H9 (cell line): ENCODE data around the gene BLTP3A. TPM values are rescaled to one million over a fixed set of nuclear protein-coding genes. Genes with fewer than 3 reads are reported as not detected.
"Not testable (repeated sequence)": the region's sequence is repeated elsewhere in the genome, so short reads cannot be mapped to it uniquely, and the experiment has no call there.

Source experiments
- DNase-seq: peaks from one replicate; pipeline ENCODE4 v3.0.0-alpha.2; 2017
- H2AFZ ChIP-seq: one replicate; pipeline ENCODE4 v1.6.1; 2013; ENCODE audit warnings: mild to moderate bottlenecking, low read length, control low read depth, moderate library complexity
- H2AK5ac ChIP-seq: 2 replicates; pipeline ENCODE4 v1.6.1; 2013; ENCODE audit warnings: low read length, control low read depth, mixed read lengths; ENCODE audit not compliant: insufficient read length
- H2BK120ac ChIP-seq: one replicate; pipeline ENCODE4 v1.6.1; 2013; ENCODE audit warnings: low read depth, mild to moderate bottlenecking, low read length, control low read depth, inconsistent platforms; ENCODE audit not compliant: poor library complexity, severe bottlenecking
- H2BK12ac ChIP-seq: 2 replicates; pipeline ENCODE4 v1.6.1; 2013; ENCODE audit warnings: low read length, control low read depth, mixed read lengths, low read depth; ENCODE audit not compliant: insufficient read length
- H2BK15ac ChIP-seq: 2 replicates; pipeline ENCODE4 v1.6.1; 2013; ENCODE audit warnings: low read depth, low read length, control low read depth
- H2BK20ac ChIP-seq: one replicate; pipeline ENCODE4 v1.6.1; 2013; ENCODE audit warnings: low read depth, mild to moderate bottlenecking, low read length, control low read depth, inconsistent platforms; ENCODE audit not compliant: poor library complexity, severe bottlenecking
- H2BK5ac ChIP-seq: 2 replicates; pipeline ENCODE4 v1.6.1; 2013; ENCODE audit warnings: low read length, control low read depth, mixed read lengths; ENCODE audit not compliant: insufficient read length
- H3K14ac ChIP-seq: 2 replicates; pipeline ENCODE4 v1.6.1; 2013; ENCODE audit warnings: low read length, control low read depth; ENCODE audit not compliant: insufficient read depth
- H3K18ac ChIP-seq: 2 replicates; pipeline ENCODE4 v1.6.1; 2013; ENCODE audit warnings: low read depth, mild to moderate bottlenecking, mixed read lengths, low read length, control low read depth; ENCODE audit not compliant: insufficient read length
- H3K23ac ChIP-seq: 2 replicates; pipeline ENCODE4 v1.6.1; 2013; ENCODE audit warnings: low read length, control low read depth, mixed read lengths, low read depth; ENCODE audit not compliant: insufficient read length
- H3K23me2 ChIP-seq: 2 replicates; pipeline ENCODE4 v1.6.1; 2013; ENCODE audit warnings: low read depth, mild to moderate bottlenecking, mixed read lengths, low read length, control low read depth; ENCODE audit not compliant: insufficient read length, poor library complexity, severe bottlenecking
- H3K27ac ChIP-seq: 2 replicates; pipeline ENCODE4 v1.5.1; 2013; ENCODE audit warnings: low read length, control low read depth, mixed read lengths, low read depth; ENCODE audit not compliant: insufficient read length
- H3K27me3 ChIP-seq: 2 replicates; pipeline ENCODE4 v1.6.1; 2013; ENCODE audit warnings: low read length, control low read depth, inconsistent platforms; ENCODE audit not compliant: insufficient read depth
- H3K4ac ChIP-seq: 2 replicates; pipeline ENCODE4 v1.6.1; 2013; ENCODE audit warnings: low read depth, mild to moderate bottlenecking, control low read depth, inconsistent platforms, low read length, moderate library complexity
- H3K4me1 ChIP-seq: 2 replicates; pipeline ENCODE4 v1.6.1; 2013; ENCODE audit warnings: low read length, control low read depth, inconsistent platforms; ENCODE audit not compliant: insufficient read depth
- H3K4me2 ChIP-seq: 2 replicates; pipeline ENCODE4 v1.6.1; 2013; ENCODE audit warnings: low read length, control low read depth, mixed read lengths; ENCODE audit not compliant: insufficient read length, insufficient read depth
- H3K56ac ChIP-seq: 2 replicates; pipeline ENCODE4 v1.6.1; 2013; ENCODE audit warnings: low read depth, mild to moderate bottlenecking, mixed read lengths, low read length, control low read depth; ENCODE audit not compliant: insufficient read length
- H3K79me1 ChIP-seq: 2 replicates; pipeline ENCODE4 v1.6.1; 2013; ENCODE audit warnings: low read depth, mild to moderate bottlenecking, moderate library complexity, low read length, control low read depth, inconsistent platforms; ENCODE audit not compliant: insufficient read depth, poor library complexity, severe bottlenecking
- H3K79me2 ChIP-seq: 2 replicates; pipeline ENCODE4 v1.6.1; 2013; ENCODE audit warnings: low read length, control low read depth, inconsistent platforms; ENCODE audit not compliant: insufficient read depth
- H3K9ac ChIP-seq: 2 replicates; pipeline ENCODE4 v1.6.1; 2013; ENCODE audit warnings: low read length, control low read depth, mixed read lengths; ENCODE audit not compliant: insufficient read length; ENCODE audit errors: extremely low read depth
- H3K9me3 ChIP-seq: one replicate; pipeline ENCODE4 v1.6.1; 2013; ENCODE audit warnings: low read depth, low read length, inconsistent platforms; ENCODE audit not compliant: control insufficient read depth
- H3T11ph ChIP-seq: one replicate; pipeline ENCODE4 v1.6.1; 2013; ENCODE audit warnings: mild to moderate bottlenecking, low read length, control low read depth, inconsistent platforms
- H4K20me1 ChIP-seq: one replicate; pipeline ENCODE4 v1.6.1; 2013; ENCODE audit not compliant: control insufficient read depth, insufficient read length, insufficient read depth
- H4K5ac ChIP-seq: 2 replicates; pipeline ENCODE4 v1.6.1; 2013; ENCODE audit warnings: low read depth, mild to moderate bottlenecking, mixed read lengths, low read length, control low read depth; ENCODE audit not compliant: insufficient read length
- H4K8ac ChIP-seq: replicated peaks from 2 replicates; pipeline ENCODE4 v1.6.1; 2013; ENCODE audit warnings: low read length, control low read depth, mixed read lengths, low read depth; ENCODE audit not compliant: insufficient read length
- H4K91ac ChIP-seq: 2 replicates; pipeline ENCODE4 v1.6.1; 2013; ENCODE audit warnings: low read depth, mild to moderate bottlenecking, moderate library complexity, mixed read lengths, low read length, control low read depth; ENCODE audit not compliant: insufficient read length
- H3K27ac Mint-ChIP-seq, 3 experiments: 2 replicates in 2 of 3; 3 replicates in 1 of 3; pipeline ENCODE4 v1.8.0; 2020 to 2021; ENCODE audit warnings: mixed read lengths in 3 of 3, mild to moderate bottlenecking in 1 of 3, moderate library complexity in 1 of 3
- H3K27me3 Mint-ChIP-seq: 2 replicates; pipeline ENCODE4 v1.8.0; 2021; ENCODE audit warnings: low read depth, mild to moderate bottlenecking, moderate library complexity, mixed read lengths
- H3K36me3 Mint-ChIP-seq, 3 experiments: 2 replicates in 2 of 3; 3 replicates in 1 of 3; pipeline ENCODE4 v1.8.0; 2020 to 2021; ENCODE audit warnings: low read depth in 3 of 3, mixed read lengths in 3 of 3; ENCODE audit not compliant: insufficient read depth in 1 of 3
- H3K4me1 Mint-ChIP-seq, 2 experiments: 2 replicates each; pipeline ENCODE4 v1.8.0; 2020; ENCODE audit warnings: mixed read lengths in 2 of 2
- H3K4me3 Mint-ChIP-seq, 2 experiments: 2 replicates in 1 of 2; 3 replicates in 1 of 2; pipeline ENCODE4 v1.8.0; 2020 to 2021; ENCODE audit warnings: mild to moderate bottlenecking in 2 of 2, mixed read lengths in 2 of 2, moderate library complexity in 1 of 2
- H3K9me3 Mint-ChIP-seq, 2 experiments: 2 replicates in 1 of 2; 3 replicates in 1 of 2; pipeline ENCODE4 v1.8.0; 2020; ENCODE audit warnings: mild to moderate bottlenecking in 2 of 2, mixed read lengths in 2 of 2, moderate library complexity in 1 of 2
- WGBS: extraction: QIAGEN DNeasy Blood & Tissue Kit; methylation state at CpG from one replicate; pipeline ENCODE4 v1.1.7; 2013; ENCODE audit warnings: missing lambda C conversion rate, low lambda C conversion rate, mixed read lengths; ENCODE audit not compliant: insufficient read length; ENCODE audit errors: extremely low coverage; 5-methylcytosine and 5-hydroxymethylcytosine counted together
- total RNA-seq: library from RNA; stranded (reverse); gene quantifications from 2 replicates; pipeline ENCODE4 v1.2.1, GENCODE V29; 2021

Gene BLTP3A
- total RNA-seq, 1 experiment from 2014 or later: 17.8 TPM

DNA sequence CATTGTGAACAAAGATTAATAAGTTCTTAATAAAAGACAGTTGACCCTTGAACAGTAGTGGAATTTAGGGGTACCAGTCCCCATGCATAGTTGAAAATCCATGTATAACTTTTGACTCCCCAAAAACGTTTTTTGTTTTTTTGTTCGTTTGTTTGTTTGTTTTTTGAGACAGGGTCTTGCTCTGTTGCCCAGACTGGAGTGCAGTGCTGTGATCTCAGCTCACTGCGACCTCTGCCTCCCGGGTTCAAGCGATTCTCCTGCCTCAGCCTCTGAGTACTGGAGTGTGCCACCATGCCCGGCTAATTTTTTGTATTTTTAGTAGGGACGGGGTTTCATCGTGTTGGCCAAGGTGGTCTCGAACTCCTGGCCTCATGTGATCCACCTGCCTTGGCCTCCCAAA, 17.5 kb downstream of the BLTP3A start:
- not testable (repeated sequence) for H2BK12ac ChIP-seq, H3K14ac ChIP-seq, H4K20me1 ChIP-seq, H3K79me1 ChIP-seq, H3K9me3 ChIP-seq, H3K27ac Mint-ChIP-seq, DNase-seq, H3K18ac ChIP-seq, H3K9me3 Mint-ChIP-seq, H4K5ac ChIP-seq, H2BK15ac ChIP-seq, H4K8ac ChIP-seq, H2AK5ac ChIP-seq, H3K9ac ChIP-seq, H3K79me2 ChIP-seq, H4K91ac ChIP-seq, H3K27me3 ChIP-seq, H3K23ac ChIP-seq, H3K4me1 ChIP-seq, H2BK5ac ChIP-seq, H3K4me2 ChIP-seq, H3K4ac ChIP-seq, H3K27me3 Mint-ChIP-seq, H3K56ac ChIP-seq, H2BK20ac ChIP-seq, H3K36me3 Mint-ChIP-seq, H3K23me2 ChIP-seq, H2AFZ ChIP-seq, H3T11ph ChIP-seq, H2BK120ac ChIP-seq, H3K27ac ChIP-seq, H3K4me1 Mint-ChIP-seq, H3K4me3 Mint-ChIP-seq
- WGBS: no CpG with 5 or more reads among the region's 9 CpGs
